C4-2B (cell line): ENCODE data around the gene ARHGAP12.

Experiments used
- ZFX ChIP-seq: fragments of 450-650 bp; IDR thresholded peaks from 2 replicates; pipeline ENCODE4 v1.6.1; 2017
- TF ChIP-seq, protein P1 (sequence below): fragments of 450-650 bp; conservative IDR thresholded peaks from 2 replicates; pipeline ENCODE4 v1.5.1; 2017; ENCODE audit warnings: mild to moderate bottlenecking

DNA sequence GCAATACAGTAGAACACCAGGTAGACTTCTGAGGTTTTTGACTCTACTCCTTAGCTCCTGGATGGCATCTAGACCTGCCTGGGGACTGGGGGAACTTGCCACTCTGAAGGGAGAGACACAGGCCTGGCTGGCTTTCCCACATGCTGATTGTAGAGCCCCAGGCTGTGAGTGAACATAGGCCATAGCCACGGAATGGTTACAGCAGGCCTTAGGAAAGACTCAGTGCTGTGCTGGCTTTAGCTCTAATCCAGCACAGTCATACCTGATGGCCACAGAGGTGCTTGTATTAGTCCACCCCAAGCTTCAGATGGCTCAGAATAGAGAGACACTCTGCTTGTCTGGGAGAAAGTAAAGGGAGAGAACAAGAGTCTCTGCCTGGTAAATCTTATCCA, 35.0 kb upstream of the ARHGAP12 start:
- TF ChIP-seq, protein P1, sequence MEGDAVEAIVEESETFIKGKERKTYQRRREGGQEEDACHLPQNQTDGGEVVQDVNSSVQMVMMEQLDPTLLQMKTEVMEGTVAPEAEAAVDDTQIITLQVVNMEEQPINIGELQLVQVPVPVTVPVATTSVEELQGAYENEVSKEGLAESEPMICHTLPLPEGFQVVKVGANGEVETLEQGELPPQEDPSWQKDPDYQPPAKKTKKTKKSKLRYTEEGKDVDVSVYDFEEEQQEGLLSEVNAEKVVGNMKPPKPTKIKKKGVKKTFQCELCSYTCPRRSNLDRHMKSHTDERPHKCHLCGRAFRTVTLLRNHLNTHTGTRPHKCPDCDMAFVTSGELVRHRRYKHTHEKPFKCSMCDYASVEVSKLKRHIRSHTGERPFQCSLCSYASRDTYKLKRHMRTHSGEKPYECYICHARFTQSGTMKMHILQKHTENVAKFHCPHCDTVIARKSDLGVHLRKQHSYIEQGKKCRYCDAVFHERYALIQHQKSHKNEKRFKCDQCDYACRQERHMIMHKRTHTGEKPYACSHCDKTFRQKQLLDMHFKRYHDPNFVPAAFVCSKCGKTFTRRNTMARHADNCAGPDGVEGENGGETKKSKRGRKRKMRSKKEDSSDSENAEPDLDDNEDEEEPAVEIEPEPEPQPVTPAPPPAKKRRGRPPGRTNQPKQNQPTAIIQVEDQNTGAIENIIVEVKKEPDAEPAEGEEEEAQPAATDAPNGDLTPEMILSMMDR, result no peak
- TF ChIP-seq ZFX, result no peak
